Measurements from ENCODE around the gene TAPBPL.

TAPBPL gene

DNA sequence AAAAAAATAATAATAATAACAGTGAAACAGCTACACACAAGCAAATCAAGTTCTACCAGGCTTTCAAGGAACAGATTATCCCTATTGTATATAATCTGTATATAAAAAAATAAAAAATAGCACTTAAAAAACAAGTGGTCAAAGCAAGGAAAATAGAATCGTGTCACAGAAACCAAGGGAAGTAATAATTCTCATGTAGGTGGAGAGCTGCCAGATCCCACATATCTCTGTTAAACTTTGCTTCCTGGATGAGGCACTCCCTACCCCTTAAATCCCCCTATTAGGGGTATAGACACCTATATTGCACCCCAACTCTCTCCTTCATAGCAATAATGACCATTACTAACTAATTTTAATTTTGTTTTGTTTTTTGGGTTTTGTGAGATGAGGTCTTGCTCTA, 11.5 kb upstream of the TAPBPL start:
- Mint-ChIP-seq H3K9me3 (no peaks in the 10 kb centered on the region), H3K4me3 (no peak overlapping the region), H3K27me3 (ENCODE audit: low read depth) (no peaks in the 10 kb centered on the region), H3K27ac (no peak overlapping the region), H3K36me3 (ENCODE audit: low read depth) (no peaks in the 10 kb centered on the region), H3K4me1 (peaks cover 14% of the 10 kb centered on the region)
- no peak for TF ChIP-seq CTCF (IDR thresholded peaks at IDR 0.05; ENCODE audit: unreplicated experiment in 3 of 3)

DNA sequence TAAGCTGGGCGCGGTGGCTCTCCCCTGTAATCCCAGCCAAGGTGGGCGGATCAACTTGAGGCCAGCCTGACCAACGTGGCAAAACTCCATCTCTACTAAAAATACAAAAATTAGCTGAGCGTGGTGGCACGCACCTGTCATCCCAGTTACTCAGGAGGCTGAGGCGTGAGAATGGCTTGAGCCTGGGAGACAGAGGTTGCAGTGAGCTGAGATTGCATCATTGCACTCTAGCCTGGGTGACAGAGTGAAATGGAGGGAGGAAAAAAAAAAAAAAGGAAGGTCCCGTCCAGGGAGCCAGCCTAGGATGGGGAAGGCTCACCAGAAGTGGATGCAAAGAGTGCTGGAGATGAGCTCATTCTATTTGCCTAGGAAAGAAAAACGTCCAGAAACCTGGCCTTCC, 9.0 kb upstream of the TAPBPL start:
- H3K4me1 Mint-ChIP-seq = peaks cover 14% of the 10 kb centered on the region
- no peak for TF ChIP-seq CTCF (IDR thresholded peaks at IDR 0.05; ENCODE audit: unreplicated experiment in 3 of 3)
- no peaks in the 10 kb centered on the region for H3K27me3 Mint-ChIP-seq (ENCODE audit: low read depth)
- H3K9me3 Mint-ChIP-seq = no peaks in the 10 kb centered on the region
- no peaks in the 10 kb centered on the region for H3K36me3 Mint-ChIP-seq (ENCODE audit: low read depth)
- no peak overlapping the region for H3K27ac Mint-ChIP-seq
- H3K4me3 Mint-ChIP-seq = no peak overlapping the region

GRCh38 chr12:6443361-6443983, 8.4 kb upstream of the TAPBPL start:
- no peak for TF ChIP-seq CTCF (IDR thresholded peaks at IDR 0.05; ENCODE audit: unreplicated experiment in 3 of 3)
- no peaks in the 10 kb centered on the region for H3K27me3 Mint-ChIP-seq (ENCODE audit: low read depth)
- peaks cover 12% of the 10 kb centered on the region for H3K4me1 Mint-ChIP-seq
- H3K4me3 Mint-ChIP-seq = no peak overlapping the region
- no peaks in the 10 kb centered on the region for H3K9me3 Mint-ChIP-seq
- H3K27ac Mint-ChIP-seq = no peak overlapping the region
- no peaks in the 10 kb centered on the region for H3K36me3 Mint-ChIP-seq (ENCODE audit: low read depth)

DNA sequence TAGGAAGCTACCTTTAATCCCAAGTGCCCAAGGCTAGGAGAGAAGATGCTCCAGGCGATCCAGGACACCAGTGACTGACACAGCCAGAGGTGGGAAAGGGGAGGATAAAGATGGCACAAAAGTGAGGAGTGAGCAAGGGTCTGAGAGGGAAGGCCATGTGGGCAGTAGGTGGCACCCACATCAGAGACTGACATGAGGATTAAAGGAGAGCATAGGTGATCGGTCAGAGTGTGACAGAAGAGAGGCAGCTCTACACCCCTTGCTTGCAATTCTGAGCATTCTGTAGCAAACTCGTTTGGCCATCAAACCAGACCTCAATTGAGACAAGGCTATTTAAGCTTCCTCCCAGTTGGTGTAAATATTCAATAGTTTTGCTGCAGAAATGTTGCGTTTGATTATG, 7.8 kb upstream of the TAPBPL start:
- Mint-ChIP-seq H3K36me3 (ENCODE audit: low read depth) (no peaks in the 10 kb centered on the region), H3K27me3 (ENCODE audit: low read depth) (no peaks in the 10 kb centered on the region), H3K4me1 (peaks cover 6% of the 10 kb centered on the region), H3K9me3 (no peaks in the 10 kb centered on the region), H3K27ac (no peak overlapping the region), H3K4me3 (no peak overlapping the region)
- no peak for TF ChIP-seq CTCF (IDR thresholded peaks at IDR 0.05; ENCODE audit: unreplicated experiment in 3 of 3)

- no peak for TF ChIP-seq CTCF (IDR thresholded peaks at IDR 0.05; ENCODE audit: unreplicated experiment in 3 of 3)
- Mint-ChIP-seq H3K9me3 (no peaks in the 10 kb centered on the region), H3K4me1 (peaks cover 2% of the 10 kb centered on the region), H3K27ac (peak within 1 kb of the TSS in 1 of 3 experiments; percentile 63), H3K36me3 (ENCODE audit: low read depth) (no peaks in the 10 kb centered on the region), H3K4me3 (no peak within 1 kb of the TSS), H3K27me3 (ENCODE audit: low read depth) (no peaks in the 10 kb centered on the region)
Observed at GRCh38 chr12:6444704-6445688, 6.8 kb upstream of the TAPBPL start, which contains the start of gene CD27. TSS of gene CD27 (plus strand) at chr12:6444955. CDS start at chr12:6445096, 141 bp downstream.
